K562 (cell line): Measurements from ENCODE around the gene ALK. TPM values are rescaled to one million over a fixed set of nuclear protein-coding genes. Genes with fewer than 3 reads are reported as not detected.

Experiments used
- ATAC-seq: fragments of 200-7000 bp; cut with Tn5 transposase; 3 replicates; pipeline ENCODE4 v1.9.1; 2020; ENCODE audit warnings: moderate library complexity
- BruUV-seq: library from RNA; stranded (reverse); fragments of 400-500 nt; replicated peaks from 2 replicates; lab custom pipeline; 2021; lab: Mats Ljungman, UMichigan
- CTCF ChIA-PET: fragments of 300-600 bp; formaldehyde crosslinking; extraction: SDS; loops from one replicate; lab custom pipeline; 2021; ENCODE audit warnings: low intra/inter-chr PET ratio; lab: Yijun Ruan, JAX
- POLR2A ChIA-PET: fragments of 300-600, 350-650 bp; sonication (Branson Sonifier 250); formaldehyde crosslinking; extraction: SDS; loops from one replicate; lab custom pipeline; 2021; ENCODE audit warnings: antibody characterized with exemption, inconsistent platforms; lab: Yijun Ruan, JAX
- DNase-seq, 4 experiments: peaks; one replicate each; pipeline versions ENCODE4 v3.0.0 to v3.0.0-alpha.2; 2011 to 2018; ENCODE audit warnings: low spot score in 3 of 4, mixed read lengths in 3 of 4; ENCODE audit errors: extremely low read depth in 1 of 4
- FAIRE-seq: peaks from 2 replicates; lab custom pipeline; 2011; peaks lifted over from hg19 to GRCh38; lab: Jason Lieb, UNC
- H2AFZ ChIP-seq: 2 replicates; pipeline ENCODE4 v1.6.0; 2011; ENCODE audit warnings: low read depth, low read length, control low read depth, inconsistent platforms
- H3K27ac ChIP-seq: fragments of 200-600 bp; 3 replicates; pipeline ENCODE4 v1.8.0; 2011; ENCODE audit warnings: low read depth, mild to moderate bottlenecking, control low read depth, inconsistent platforms, low read length, moderate library complexity, mixed read lengths; ENCODE audit errors: extremely low read depth
- H3K27me3 ChIP-seq, 2 experiments: fragments of 300-600 bp in 1 of 2; 2 replicates in 1 of 2; 3 replicates in 1 of 2; pipeline versions ENCODE4 v1.6.0 to v1.8.0; 2011; ENCODE audit warnings: inconsistent platforms in 2 of 2, low read length in 2 of 2, mild to moderate bottlenecking in 1 of 2, mixed read lengths in 1 of 2, moderate library complexity in 1 of 2; ENCODE audit not compliant: control insufficient read depth in 2 of 2, insufficient read depth in 2 of 2
- H3K36me3 ChIP-seq: fragments of 300-600 bp; 3 replicates; pipeline ENCODE4 v1.8.0; 2011; ENCODE audit warnings: mild to moderate bottlenecking, low read length, inconsistent platforms; ENCODE audit not compliant: control insufficient read depth, insufficient read depth
- H3K4me1 ChIP-seq, 2 experiments: fragments of 200-600 bp in 1 of 2; replicated peaks in 1 of 2; 2 replicates in 1 of 2; 3 replicates in 1 of 2; pipeline versions ENCODE4 v1.5.1 to v1.8.0; 2011; ENCODE audit warnings: inconsistent platforms in 2 of 2, low read length in 2 of 2, mild to moderate bottlenecking in 1 of 2, mixed read lengths in 1 of 2, moderate library complexity in 1 of 2; ENCODE audit not compliant: control insufficient read depth in 2 of 2, insufficient read depth in 2 of 2
- H3K4me2 ChIP-seq: 2 replicates; pipeline ENCODE4 v1.6.1; 2011; ENCODE audit warnings: low read length, control low read depth, inconsistent platforms, mixed read lengths; ENCODE audit not compliant: insufficient read depth
- H3K4me3 ChIP-seq: fragments of 200-600 bp; sonication (generic), shearing (Covaris generic); 2 replicates; pipeline ENCODE4 v1.5.1; 2016; ENCODE audit warnings: control low read depth, inconsistent platforms
- H3K79me2 ChIP-seq: fragments of 200-600 bp; 3 replicates; pipeline ENCODE4 v1.8.0; 2011; ENCODE audit warnings: low read length, inconsistent platforms; ENCODE audit not compliant: control insufficient read depth, insufficient read depth
- H3K9ac ChIP-seq, 2 experiments: 2 replicates each; pipeline versions ENCODE4 v1.6.0 to v1.6.1; 2011; ENCODE audit warnings: low read depth in 2 of 2, low read length in 2 of 2, control low read depth in 1 of 2, inconsistent platforms in 1 of 2, mild to moderate bottlenecking in 1 of 2, mixed read lengths in 1 of 2; ENCODE audit not compliant: insufficient read depth in 1 of 2
- H3K9me1 ChIP-seq: one replicate; pipeline ENCODE4 v1.6.0; 2011; ENCODE audit warnings: inconsistent platforms, mild to moderate bottlenecking, low read length, moderate library complexity; ENCODE audit not compliant: control insufficient read depth, insufficient read depth
- H3K9me3 ChIP-seq: replicated peaks from 2 replicates; pipeline ENCODE4 v1.5.1; 2011; ENCODE audit warnings: low read depth, low read length, inconsistent platforms; ENCODE audit not compliant: control insufficient read depth, insufficient read depth
- H4K20me1 ChIP-seq: replicated peaks from 2 replicates; pipeline ENCODE4 v1.6.1; 2011; ENCODE audit warnings: low read length, inconsistent platforms, mixed read lengths; ENCODE audit not compliant: control insufficient read depth, insufficient read depth
- ARID1B ChIP-seq: fragments of 450-650 bp; IDR thresholded peaks from 2 replicates; pipeline ENCODE4 v1.6.1; 2016; ENCODE audit warnings: antibody characterized with exemption, mild to moderate bottlenecking, inconsistent platforms
- ATF3 ChIP-seq, 2 experiments: fragments of 450-650 bp in 1 of 2; sonication (generic) in 1 of 2; formaldehyde crosslinking in 1 of 2; IDR thresholded peaks in 1 of 2; conservative IDR thresholded peaks in 1 of 2; 2 replicates each; pipeline versions ENCODE4 v1.6.1 to v1.8.1; 2016 to 2023; ENCODE audit warnings: mild to moderate bottlenecking in 2 of 2, moderate library complexity in 2 of 2, inconsistent platforms in 1 of 2, missing genetic modification reagents in 1 of 2
- CBFA2T2 ChIP-seq: fragments of 450-650 bp; conservative IDR thresholded peaks from 2 replicates; pipeline ENCODE4 v1.6.1; 2017; ENCODE audit warnings: mild to moderate bottlenecking
- CBFA2T3 ChIP-seq: fragments of 450-650 bp; IDR thresholded peaks from 2 replicates; pipeline ENCODE4 v1.6.1; 2017
- CBX5 ChIP-seq: IDR thresholded peaks from 2 replicates; pipeline ENCODE4 v1.6.1; 2014; ENCODE audit warnings: low read depth, borderline replicate concordance
- COPS2 ChIP-seq: fragments of 450-650 bp; conservative IDR thresholded peaks from 2 replicates; pipeline ENCODE4 v1.6.1; 2016; ENCODE audit warnings: mild to moderate bottlenecking, moderate library complexity
- FOSL1 ChIP-seq: fragments of 200-800 bp; sonication (Bioruptor generic); conservative IDR thresholded peaks from 2 replicates; pipeline ENCODE4 v1.6.1; 2016; ENCODE audit warnings: missing genetic modification characterization, missing compliant biosample characterization
- FOXJ3 ChIP-seq: sonication (generic); formaldehyde crosslinking; IDR thresholded peaks from 2 replicates; pipeline ENCODE4 v1.4.0; 2020; ENCODE audit warnings: mild to moderate bottlenecking, missing genetic modification reagents
- HES1 ChIP-seq: fragments of 450-650 bp; IDR thresholded peaks from 2 replicates; pipeline ENCODE4 v1.6.1; 2016; ENCODE audit warnings: low read depth, mild to moderate bottlenecking, moderate library complexity
- JUND ChIP-seq, 2 experiments: IDR thresholded peaks; 2 replicates in 1 of 2; 3 replicates in 1 of 2; pipeline ENCODE4 v1.6.1; 2011; ENCODE audit warnings: borderline replicate concordance in 2 of 2, low read depth in 2 of 2, low read length in 2 of 2, improper control_type of control experiment in 1 of 2, missing biosample characterization in 1 of 2, missing genetic modification characterization in 1 of 2, missing genetic modification reagents in 1 of 2
- KDM1A ChIP-seq, 2 experiments: fragments of 450-650 bp; IDR thresholded peaks; 2 replicates each; pipeline ENCODE4 v1.6.1; 2016; ENCODE audit warnings: mild to moderate bottlenecking in 2 of 2
- KLF6 ChIP-seq: fragments of 250-450 bp; sonication (Bioruptor Pico); IDR thresholded peaks from 2 replicates; pipeline ENCODE4 v1.4.0; 2020; ENCODE audit warnings: mild to moderate bottlenecking, moderate library complexity, borderline replicate concordance
- MAX ChIP-seq: sonication (generic); formaldehyde crosslinking; IDR thresholded peaks from 2 replicates; pipeline ENCODE4 v1.9.0; 2022; ENCODE audit warnings: mild to moderate bottlenecking, missing genetic modification reagents
- MCM5 ChIP-seq: fragments of 450-650 bp; IDR thresholded peaks from 2 replicates; pipeline ENCODE4 v1.6.1; 2016; ENCODE audit warnings: low read depth
- NCOR1 ChIP-seq: fragments of 450-650 bp; IDR thresholded peaks from 2 replicates; pipeline ENCODE4 v1.6.1; 2016; ENCODE audit warnings: mild to moderate bottlenecking, moderate library complexity
- NFATC3 ChIP-seq: fragments of 450-650 bp; IDR thresholded peaks from 2 replicates; pipeline ENCODE4 v1.6.1; 2017; ENCODE audit warnings: mild to moderate bottlenecking
- RCOR1 ChIP-seq, 2 experiments: IDR thresholded peaks; 2 replicates each; pipeline ENCODE4 v1.6.1; 2012; ENCODE audit warnings: low read depth in 2 of 2, low read length in 2 of 2, borderline replicate concordance in 1 of 2, improper control_type of control experiment in 1 of 2
- RFX5 ChIP-seq: IDR thresholded peaks from 2 replicates; pipeline ENCODE4 v1.6.1; 2011; ENCODE audit warnings: low read depth, mild to moderate bottlenecking, improper control_type of control experiment, low read length
- SPI1 ChIP-seq: IDR thresholded peaks from 2 replicates; pipeline ENCODE4 v1.6.1; 2011; ENCODE audit warnings: low read depth, low read length, control low read depth, borderline replicate concordance
- TAL1 ChIP-seq: fragments of 450-650 bp; IDR thresholded peaks from 2 replicates; pipeline ENCODE4 v1.6.1; 2016; ENCODE audit warnings: mild to moderate bottlenecking
- TCF3 ChIP-seq: sonication (generic); formaldehyde crosslinking; IDR thresholded peaks from 2 replicates; pipeline ENCODE4 v1.4.0; 2020; ENCODE audit warnings: mild to moderate bottlenecking, missing genetic modification reagents
- ZC3H4 ChIP-seq: sonication (generic); formaldehyde crosslinking; IDR thresholded peaks from 2 replicates; pipeline ENCODE4 v1.9.0; 2021; ENCODE audit warnings: missing genetic modification reagents, borderline replicate concordance
- ZKSCAN3 ChIP-seq: fragments of 250-450 bp; sonication (Bioruptor Pico); IDR thresholded peaks from 2 replicates; pipeline ENCODE4 v1.4.0; 2020
- WGBS: fragments of 100-300 bp; shearing (Covaris generic); methylation state at CpG from one replicate; pipeline ENCODE4 v1.1.6; 2016; ENCODE audit warnings: low coverage, mixed read lengths; ENCODE audit not compliant: insufficient coverage; ENCODE audit errors: missing lambda C conversion rate; 5-methylcytosine and 5-hydroxymethylcytosine counted together
- in situ Hi-C: fragments of 300-500 bp; cut with MboI; formaldehyde crosslinking; loops from 4 replicates; pipeline ENCODE4 v1.15.0; 2018; ENCODE audit warnings: inconsistent platforms, mixed read lengths
- intact Hi-C: fragments of 100-400 bp; cut with micrococcal nuclease; formaldehyde crosslinking; loops from 2 replicates; pipeline ENCODE4 v1.14.2; 2022
- polyA plus RNA-seq, 8 experiments: library from polyadenylated mRNA; depleted of rRNA in 4 of 8; stranded (reverse) in 5 of 8; unstranded in 3 of 8; fragments of >200 nt; fragmentation: Nextera tagmentation in 2 of 8; fragmentation: Illumina TruSeq in 1 of 8; extraction: Ambion mirVana in 2 of 8; extraction: Trizol in 1 of 8; gene quantifications; 2 replicates each; pipeline versions ENCODE4 v1.2.1 to v1.2.3, GENCODE V29; 2011 to 2014; ENCODE audit warnings: inconsistent platforms in 1 of 8, missing spikeins in 1 of 8
- total RNA-seq, 7 experiments: library from RNA; depleted of rRNA in 6 of 7; stranded (reverse); fragments of >200 nt in 6 of 7; fragmentation: Illumina TruSeq in 2 of 7; extraction: Trizol in 2 of 7; gene quantifications; 2 replicates each; pipeline versions ENCODE4 v1.2.1 to v1.2.3, GENCODE V29; 2011 to 2021; ENCODE audit warnings: low replicate concordance in 1 of 7

The ALK gene
- total and polyA plus RNA-seq, 9 of the 15 experiments (the other 6 are each of a cell fraction or from before 2014, with no cell fraction given): not detected

GRCh38 chr2:29900971-29901633 lies 20.3 kb downstream of the ALK start:
- intact Hi-C loops: no loop called here
- Histone ChIP-seq H3K27ac (no peak overlapping the region), H3K4me3 (no peak overlapping the region), H3K9me3 (no peaks in the 10 kb centered on the region), H3K36me3 (no peaks in the 10 kb centered on the region), H3K79me2 (no peaks in the 10 kb centered on the region), H2AFZ (no peak overlapping the region), H3K4me1 (no peaks in the 10 kb centered on the region), H3K9me1 (no peaks in the 10 kb centered on the region), H3K4me2 (no peak overlapping the region), H3K9ac (no peak overlapping the region), H4K20me1 (no peaks in the 10 kb centered on the region), H3K27me3 (no peaks in the 10 kb centered on the region; a peak in 1 of 5 replicates)
- DNase-seq (no peak), FAIRE-seq (no peak), ATAC-seq (no peak)
- in situ Hi-C loops: no loop called here
- CTCF ChIA-PET: no interaction called here
- BruUV-seq: no TSS peak
- 3% methylated on average over 3 of the region's 3 CpGs for WGBS
- POLR2A ChIA-PET: no interaction called here
- peak; percentile 41; the same call in 1 of the 2 replicates for TF ChIP-seq HES1
- no peak for TF ChIP-seq KLF6 (CRISPR knock-in tag)
- TF ChIP-seq RCOR1 (IDR thresholded peaks at IDR 0.05; ENCODE audit: borderline replicate concordance in 1 of 2, low read depth in 2 of 2, low read length in 2 of 2): peak in 1 of 2 experiments; percentile 91; a peak in 2 of 4 replicates
- TF ChIP-seq COPS2: no peak
- TF ChIP-seq FOSL1 (tag): peak; percentile 81
- peak; percentile 79 for TF ChIP-seq CBFA2T3
- no peak for TF ChIP-seq RFX5
- TF ChIP-seq JUND (IDR thresholded peaks at IDR 0.05; ENCODE audit: borderline replicate concordance, low read depth, low read length): peak; percentile 45; the same call in 1 of the 2 replicates
- peak; percentile 49; the same call in 1 of the 3 replicates for TF ChIP-seq JUND (tag; IDR thresholded peaks at IDR 0.05; ENCODE audit: borderline replicate concordance, low read depth, low read length)
- TF ChIP-seq ATF3 (IDR thresholded peaks at IDR 0.05): peak; percentile 32; the same call in 1 of the 2 replicates
- TF ChIP-seq ATF3 (CRISPR knock-in tag; conservative IDR thresholded peaks at IDR 0.05): no peak
- no peak for TF ChIP-seq FOXJ3 (CRISPR knock-in tag)
- no peak for TF ChIP-seq CBX5
- peak; percentile 94 to 95 for TF ChIP-seq KDM1A (IDR thresholded peaks at IDR 0.05)
- no peak for TF ChIP-seq MCM5
- TF ChIP-seq CBFA2T2: peak; percentile 69
- TF ChIP-seq ARID1B: peak; percentile 72
- TF ChIP-seq TCF3: peak; percentile 33; the same call in 1 of the 2 replicates
- no peak for TF ChIP-seq ZKSCAN3
- no peak for TF ChIP-seq NFATC3
- no peak for TF ChIP-seq MAX (CRISPR knock-in tag)
- no peak for TF ChIP-seq ZC3H4
- no peak for TF ChIP-seq SPI1
- TF ChIP-seq NCOR1: peak; percentile 26
- peak; percentile 76 for TF ChIP-seq TAL1
